Fibroblast of lung (primary cell): ENCODE results near the gene STX4.

ENCODE experiments used
- EZH2 ChIP-seq: IDR thresholded peaks from 2 replicates; pipeline ENCODE4 v1.5.1; 2012; ENCODE audit warnings: low read length, control low read depth, mild to moderate bottlenecking; ENCODE audit errors: missing control alignments
- TF ChIP-seq, protein P1 (sequence below), 2 donors: IDR thresholded peaks in 1 of 2; conservative IDR thresholded peaks in 1 of 2; 1 replicate in 1 of 2; 2 replicates in 1 of 2; pipeline ENCODE4 v1.5.1; 2011 to 2012; ENCODE audit warnings: low read length in 2 of 2, control low read depth in 1 of 2, inconsistent platforms in 1 of 2, low read depth in 1 of 2, mild to moderate bottlenecking in 1 of 2

DNA sequence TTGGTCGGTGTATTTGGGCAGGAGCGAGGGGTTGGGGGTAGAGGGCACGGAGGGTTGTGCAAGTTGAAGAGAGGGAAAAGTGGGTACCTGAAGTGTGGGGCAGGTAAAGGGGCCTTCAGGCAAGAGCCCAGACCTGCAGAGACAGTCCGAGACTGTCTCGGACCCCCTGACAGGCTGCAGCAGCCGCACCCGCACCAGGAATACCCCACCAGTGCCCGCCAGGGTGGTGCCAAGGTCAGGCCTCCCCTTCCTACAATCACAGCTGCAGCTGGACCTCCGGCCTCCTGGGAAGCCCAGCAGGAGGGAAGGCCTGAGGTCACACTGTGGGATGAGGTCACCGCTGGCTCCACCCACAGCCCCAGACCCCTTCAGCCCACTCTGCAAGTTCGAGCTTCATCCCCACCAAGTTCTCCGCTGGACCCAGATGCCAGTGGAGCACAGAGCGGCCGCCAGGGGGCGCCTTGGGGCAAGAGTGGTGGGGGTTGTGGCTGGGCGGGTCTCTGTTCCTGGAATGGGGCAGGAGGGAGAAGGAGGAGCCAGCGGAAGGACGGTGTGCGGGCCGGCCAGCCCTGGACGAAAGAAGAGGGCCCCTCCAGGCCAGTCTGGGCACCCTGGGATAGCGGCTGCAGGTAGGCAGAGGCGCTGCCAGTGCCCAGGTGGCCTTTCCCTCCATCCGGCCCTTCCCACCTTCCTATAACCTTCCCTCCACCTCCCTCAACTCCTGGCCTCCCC is 48.5 kb upstream of the STX4 start, which contains the start of gene HSD3B7:
- TF ChIP-seq, protein P1, sequence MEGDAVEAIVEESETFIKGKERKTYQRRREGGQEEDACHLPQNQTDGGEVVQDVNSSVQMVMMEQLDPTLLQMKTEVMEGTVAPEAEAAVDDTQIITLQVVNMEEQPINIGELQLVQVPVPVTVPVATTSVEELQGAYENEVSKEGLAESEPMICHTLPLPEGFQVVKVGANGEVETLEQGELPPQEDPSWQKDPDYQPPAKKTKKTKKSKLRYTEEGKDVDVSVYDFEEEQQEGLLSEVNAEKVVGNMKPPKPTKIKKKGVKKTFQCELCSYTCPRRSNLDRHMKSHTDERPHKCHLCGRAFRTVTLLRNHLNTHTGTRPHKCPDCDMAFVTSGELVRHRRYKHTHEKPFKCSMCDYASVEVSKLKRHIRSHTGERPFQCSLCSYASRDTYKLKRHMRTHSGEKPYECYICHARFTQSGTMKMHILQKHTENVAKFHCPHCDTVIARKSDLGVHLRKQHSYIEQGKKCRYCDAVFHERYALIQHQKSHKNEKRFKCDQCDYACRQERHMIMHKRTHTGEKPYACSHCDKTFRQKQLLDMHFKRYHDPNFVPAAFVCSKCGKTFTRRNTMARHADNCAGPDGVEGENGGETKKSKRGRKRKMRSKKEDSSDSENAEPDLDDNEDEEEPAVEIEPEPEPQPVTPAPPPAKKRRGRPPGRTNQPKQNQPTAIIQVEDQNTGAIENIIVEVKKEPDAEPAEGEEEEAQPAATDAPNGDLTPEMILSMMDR (conservative IDR thresholded peaks at IDR 0.05 in 1 of 2, IDR thresholded peaks at IDR 0.05 in 1 of 2; ENCODE audit: low read depth in 1 of 2, low read length in 2 of 2) = peak; percentile 84 to 90
- no peak for TF ChIP-seq EZH2
